ENCODE measurements around the gene ISL1. TPM values are rescaled to one million over a fixed set of nuclear protein-coding genes. Genes with fewer than 3 reads are reported as not detected.

Gene ISL1
- 2.7 and 3.7 TPM in 2 replicates for total RNA-seq (2014; rRNA removed; shearing (Covaris generic))
- polyA plus RNA-seq (2015; cell fraction: cytosol; rRNA removed), result 2.0 and 5.5 TPM in 2 replicates
- polyA plus RNA-seq (2015; cell fraction: nucleus; rRNA removed), result 2.6 and 6.5 TPM in 2 replicates

- peak; percentile 91 for DNase-seq (ENCODE audit: low read depth, low spot score)
These were observed at the start of gene ISL1 for GRCh38 chr5:51383131-51384121. ISL1 (plus strand) TSS chr5:51383448; CDS start chr5:51383672, 224 bp downstream.

GRCh38 chr5:51336878-51337277 is 46.4 kb upstream of the ISL1 start:
- no peak for DNase-seq (ENCODE audit: low read depth, low spot score)
- in situ Hi-C loops (cut with HindIII; ENCODE audit: low pct_unique_long_range_greater_than_20kb, low sequenced_read_pairs), result no loop called here

More at GRCh38 chr5:51383131-51384121, at the start of gene ISL1:
- in situ Hi-C loops (cut with HindIII; ENCODE audit: low pct_unique_long_range_greater_than_20kb, low sequenced_read_pairs), result no loop called here

GRCh38 chr5:51345106-51345505 is 38.1 kb upstream of the ISL1 start:
- DNase-seq (ENCODE audit: low read depth, low spot score), result no peak
- in situ Hi-C loops (cut with HindIII; ENCODE audit: low pct_unique_long_range_greater_than_20kb, low sequenced_read_pairs), result no loop called here

GRCh38 chr5:51347157-51347556 is 36.1 kb upstream of the ISL1 start:
- no peak for DNase-seq (ENCODE audit: low read depth, low spot score)
- in situ Hi-C loops (cut with HindIII; ENCODE audit: low pct_unique_long_range_greater_than_20kb, low sequenced_read_pairs), result no loop called here

- in situ Hi-C loops (cut with HindIII; ENCODE audit: low pct_unique_long_range_greater_than_20kb, low sequenced_read_pairs), result no loop called here
These were observed 35.5 kb upstream of the ISL1 start for GRCh38 chr5:51347704-51348103.

GRCh38 chr5:51371052-51371451 is 12.2 kb upstream of the ISL1 start:
- in situ Hi-C loops (cut with HindIII; ENCODE audit: low pct_unique_long_range_greater_than_20kb, low sequenced_read_pairs), result no loop called here
- DNase-seq (ENCODE audit: low read depth, low spot score), result no peak

More at GRCh38 chr5:51347704-51348103, 35.5 kb upstream of the ISL1 start:
- DNase-seq (ENCODE audit: low read depth, low spot score), result peak; percentile 48

GRCh38 chr5:51373880-51374523 is 9.2 kb upstream of the ISL1 start:
- peak; percentile 42 for DNase-seq (ENCODE audit: low read depth, low spot score)
- in situ Hi-C loops (cut with HindIII; ENCODE audit: low pct_unique_long_range_greater_than_20kb, low sequenced_read_pairs), result no loop called here

GRCh38 chr5:51375084-51375483 is 8.2 kb upstream of the ISL1 start:
- no peak for DNase-seq (ENCODE audit: low read depth, low spot score)
- in situ Hi-C loops (cut with HindIII; ENCODE audit: low pct_unique_long_range_greater_than_20kb, low sequenced_read_pairs), result no loop called here

GRCh38 chr5:51376509-51376908 is 6.7 kb upstream of the ISL1 start:
- in situ Hi-C loops (cut with HindIII; ENCODE audit: low pct_unique_long_range_greater_than_20kb, low sequenced_read_pairs), result no loop called here
- DNase-seq (ENCODE audit: low read depth, low spot score), result no peak

GRCh38 chr5:51377151-51378060 is 5.8 kb upstream of the ISL1 start:
- in situ Hi-C loops (cut with HindIII; ENCODE audit: low pct_unique_long_range_greater_than_20kb, low sequenced_read_pairs), result no loop called here
- DNase-seq (ENCODE audit: low read depth, low spot score), result no peak

GRCh38 chr5:51378061-51378409 is 5.2 kb upstream of the ISL1 start:
- in situ Hi-C loops (cut with HindIII; ENCODE audit: low pct_unique_long_range_greater_than_20kb, low sequenced_read_pairs), result no loop called here
- no peak for DNase-seq (ENCODE audit: low read depth, low spot score)

GRCh38 chr5:51378448-51379330 is 4.6 kb upstream of the ISL1 start:
- in situ Hi-C loops (cut with HindIII; ENCODE audit: low pct_unique_long_range_greater_than_20kb, low sequenced_read_pairs), result no loop called here
- DNase-seq (ENCODE audit: low read depth, low spot score), result no peak

GRCh38 chr5:51379331-51379700 is 3.9 kb upstream of the ISL1 start:
- DNase-seq (ENCODE audit: low read depth, low spot score), result no peak
- in situ Hi-C loops (cut with HindIII; ENCODE audit: low pct_unique_long_range_greater_than_20kb, low sequenced_read_pairs), result no loop called here

GRCh38 chr5:51380603-51381207 is 2.5 kb upstream of the ISL1 start:
- in situ Hi-C loops (cut with HindIII; ENCODE audit: low pct_unique_long_range_greater_than_20kb, low sequenced_read_pairs), result no loop called here
- DNase-seq (ENCODE audit: low read depth, low spot score), result peak; percentile 70

- no peak for DNase-seq (ENCODE audit: low read depth, low spot score)
- in situ Hi-C loops (cut with HindIII; ENCODE audit: low pct_unique_long_range_greater_than_20kb, low sequenced_read_pairs), result no loop called here
These were observed 1.3 kb upstream of the ISL1 start for GRCh38 chr5:51381761-51382474.
